HG03460 (cell line): ENCODE data around the gene NOP58.
"Not testable (repeated sequence)": the region's sequence is repeated elsewhere in the genome, so short reads cannot be mapped to it uniquely, and the experiment has no call there.

Source experiments
- ATAC-seq: cut with Tn5 transposase; IDR thresholded peaks from one replicate; pipeline ENCODE4 v1.9.1; 2021; ENCODE audit not compliant: unreplicated experiment

Gene NOP58, protein sequence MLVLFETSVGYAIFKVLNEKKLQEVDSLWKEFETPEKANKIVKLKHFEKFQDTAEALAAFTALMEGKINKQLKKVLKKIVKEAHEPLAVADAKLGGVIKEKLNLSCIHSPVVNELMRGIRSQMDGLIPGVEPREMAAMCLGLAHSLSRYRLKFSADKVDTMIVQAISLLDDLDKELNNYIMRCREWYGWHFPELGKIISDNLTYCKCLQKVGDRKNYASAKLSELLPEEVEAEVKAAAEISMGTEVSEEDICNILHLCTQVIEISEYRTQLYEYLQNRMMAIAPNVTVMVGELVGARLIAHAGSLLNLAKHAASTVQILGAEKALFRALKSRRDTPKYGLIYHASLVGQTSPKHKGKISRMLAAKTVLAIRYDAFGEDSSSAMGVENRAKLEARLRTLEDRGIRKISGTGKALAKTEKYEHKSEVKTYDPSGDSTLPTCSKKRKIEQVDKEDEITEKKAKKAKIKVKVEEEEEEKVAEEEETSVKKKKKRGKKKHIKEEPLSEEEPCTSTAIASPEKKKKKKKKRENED

DNA sequence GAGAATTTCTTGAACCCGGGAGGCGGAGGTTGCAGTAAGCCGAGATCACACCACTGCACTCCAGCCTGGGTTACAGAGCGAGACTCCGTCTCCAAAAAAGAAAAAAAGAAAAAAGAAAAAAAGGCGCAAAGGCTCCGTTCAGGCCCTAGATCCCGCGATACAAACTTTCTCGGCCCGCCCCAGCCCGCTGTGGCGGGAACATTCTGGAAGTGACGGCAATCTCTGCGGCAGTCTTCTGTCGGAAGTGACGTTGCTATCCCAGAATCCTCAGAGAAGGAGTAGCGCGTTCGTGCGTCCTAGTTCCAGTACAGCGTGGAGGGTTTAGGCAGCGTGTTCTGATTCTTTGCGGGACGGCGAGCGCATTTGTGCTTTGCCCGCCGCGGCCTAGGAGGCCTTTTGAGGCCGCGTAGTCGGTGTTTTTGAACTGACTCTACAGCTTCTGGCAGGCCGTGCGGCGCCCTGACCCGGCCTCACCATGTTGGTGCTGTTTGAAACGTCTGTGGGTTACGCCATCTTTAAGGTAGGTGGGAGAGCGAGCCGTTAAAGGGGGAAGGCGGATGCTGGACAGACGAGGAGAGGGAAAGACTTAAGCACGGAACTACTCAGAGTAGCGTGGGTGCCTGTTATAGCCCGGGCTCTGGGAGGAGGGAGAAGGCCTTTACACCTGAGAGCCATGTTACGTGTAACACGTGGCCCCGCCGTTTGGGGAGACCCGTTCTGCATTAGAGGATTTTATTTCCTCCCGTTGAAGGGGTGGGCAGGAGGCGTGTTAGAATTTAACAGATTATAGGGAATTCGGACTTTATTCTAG lies at the start of gene NOP58:
TSS of gene NOP58 (plus strand) at position 297 of the 811 bp plus-strand sequence. CDS start at position 476, 179 bp downstream.
- ATAC-seq: peak; percentile 76

DNA sequence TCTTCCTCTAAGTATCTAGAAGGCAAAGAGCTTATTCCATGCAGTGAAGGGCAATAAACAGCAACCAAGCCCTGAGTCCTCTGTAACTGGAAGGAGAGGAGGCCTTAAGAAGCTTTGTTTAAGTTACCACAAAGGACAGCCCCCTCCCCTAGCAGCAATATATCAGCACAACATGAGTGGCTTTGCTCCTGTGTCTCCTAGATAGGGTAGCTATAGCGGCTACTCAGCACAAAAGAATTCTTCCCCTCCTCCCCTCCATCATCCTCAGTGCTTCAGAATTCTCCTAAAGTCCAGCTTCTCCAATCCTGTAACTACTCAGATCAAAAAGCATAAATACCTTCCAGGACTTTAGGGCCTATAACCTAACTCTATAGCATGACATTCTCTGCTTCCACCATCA lies 43.7 kb upstream of the NOP58 start:
- ATAC-seq: no peak

DNA sequence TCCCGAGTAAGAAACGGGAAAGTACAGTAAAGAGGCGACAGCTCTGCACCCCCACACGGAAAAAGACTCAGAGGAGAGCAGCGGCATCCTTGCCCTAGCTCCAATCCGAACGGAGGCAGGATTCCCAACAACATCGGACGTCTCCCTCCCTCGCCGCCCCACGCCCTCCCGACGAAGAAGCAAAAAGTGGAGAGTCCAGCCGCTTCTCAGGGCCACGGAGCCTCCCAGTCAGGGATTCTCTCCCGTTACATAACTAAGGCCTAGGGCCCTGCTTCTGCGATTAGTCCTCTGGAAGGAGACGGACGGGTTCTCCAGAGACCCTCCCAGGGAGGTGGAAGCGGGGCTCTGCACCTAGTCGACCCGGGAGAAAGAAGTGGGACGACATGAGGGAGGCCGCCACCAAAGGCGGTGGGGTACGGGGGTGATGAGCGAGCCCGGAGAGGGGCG lies 27.8 kb upstream of the NOP58 start:
- ATAC-seq: peak; percentile 31

DNA sequence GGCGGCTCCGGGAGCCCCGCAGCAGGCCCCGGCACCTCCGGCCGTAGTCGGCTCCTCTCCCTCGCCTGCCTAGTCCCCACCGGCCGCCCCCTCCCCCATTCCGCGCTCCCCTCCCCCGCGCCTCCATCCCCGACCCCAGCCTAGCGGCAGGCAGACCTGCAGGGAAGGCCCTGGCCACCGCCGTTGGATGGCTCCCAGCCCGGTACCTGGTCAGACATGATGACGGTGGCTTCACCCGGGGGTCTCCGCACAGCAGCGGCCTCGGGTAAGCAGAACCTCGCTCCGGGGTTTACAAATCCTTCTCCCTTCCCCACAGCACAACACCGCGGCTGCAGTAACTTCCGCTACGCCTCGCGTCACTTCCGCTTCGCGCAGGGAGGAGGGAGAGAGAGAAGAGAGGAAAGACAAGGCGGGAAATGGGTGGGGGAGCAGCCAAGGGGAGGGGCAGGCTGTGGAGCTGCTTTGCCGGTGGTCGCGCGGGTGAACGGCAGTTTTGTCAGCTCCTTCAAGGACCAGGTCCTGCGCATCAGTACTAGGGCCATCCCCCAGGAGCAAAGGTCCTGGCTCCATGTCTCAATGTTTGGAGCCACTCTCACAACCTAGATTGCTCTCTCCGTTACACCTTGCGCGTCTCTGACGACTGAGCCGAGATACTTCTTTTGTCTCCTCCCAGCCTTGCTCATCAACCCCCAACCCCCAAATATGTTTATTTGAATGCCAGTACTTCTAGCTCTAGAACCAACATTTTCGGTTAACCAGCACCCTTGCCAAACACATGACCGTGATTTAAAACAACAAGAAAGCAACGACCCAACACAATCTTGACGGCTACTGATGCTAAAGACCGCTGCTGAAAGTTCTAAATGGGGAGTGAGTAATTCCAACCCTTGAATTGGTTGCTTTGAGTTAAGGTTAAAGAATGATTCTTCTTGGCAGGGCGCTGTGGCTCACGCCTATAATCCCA lies 27.0 kb upstream of the NOP58 start, which contains the start of gene SUMO1:
TSS of gene SUMO1 (minus strand) at position 364 of the 964 bp plus-strand sequence. CDS start at position 218, 146 bp downstream.
- ATAC-seq: peak; percentile 97

DNA sequence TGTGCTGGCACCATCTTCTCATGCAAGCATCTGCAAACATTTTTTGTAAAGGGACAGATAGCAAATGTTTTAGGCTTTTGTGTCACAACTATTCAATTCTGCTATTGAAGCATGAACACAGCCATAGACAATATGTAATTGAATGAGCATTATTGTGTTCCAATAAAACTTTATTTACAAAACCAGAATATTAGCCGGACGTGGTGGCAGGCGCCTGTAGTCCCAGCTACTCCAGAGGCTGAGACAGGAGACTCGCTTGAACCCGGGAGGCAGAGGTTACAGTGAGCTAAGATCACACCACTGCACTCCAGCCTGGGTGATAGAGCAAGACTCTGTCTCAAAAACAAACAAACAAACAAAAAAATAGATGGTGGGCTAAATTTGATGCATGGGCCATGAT lies 17.9 kb upstream of the NOP58 start:
- not testable (repeated sequence) for ATAC-seq

DNA sequence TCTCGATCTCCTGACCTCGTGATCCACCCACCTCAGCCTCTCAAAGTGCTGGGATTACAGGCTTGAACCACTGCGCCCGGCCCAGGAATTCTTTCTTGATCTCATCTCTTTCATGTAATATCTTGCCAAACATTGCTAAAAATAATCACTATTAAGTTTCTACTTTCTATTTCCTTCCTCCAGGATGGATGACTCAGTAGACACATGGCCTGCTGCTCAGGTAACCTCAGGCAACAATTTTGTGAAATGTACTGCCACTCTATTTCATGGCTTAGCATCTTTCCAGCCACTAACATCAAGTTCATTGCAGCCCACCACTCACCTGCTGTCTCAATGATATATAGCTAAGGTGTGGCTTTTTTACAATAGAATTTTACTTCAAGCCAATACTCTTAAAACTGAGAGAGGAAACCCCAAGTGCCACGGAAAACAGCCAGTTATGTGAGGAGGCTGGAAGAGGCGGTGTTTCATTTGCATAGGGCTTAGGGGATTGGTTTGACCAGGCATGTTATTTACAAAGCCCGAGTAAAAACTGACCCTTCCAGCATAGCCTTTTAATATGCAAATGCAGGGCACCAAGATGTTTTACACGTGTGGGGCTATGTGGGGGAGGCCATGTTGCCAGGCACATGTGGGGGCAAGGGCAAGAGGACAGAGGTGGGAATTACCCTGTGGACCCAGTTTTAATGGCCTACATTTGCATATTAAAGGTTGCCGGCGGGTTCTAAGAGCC lies 15.9 kb upstream of the NOP58 start:
- ATAC-seq: no peak

DNA sequence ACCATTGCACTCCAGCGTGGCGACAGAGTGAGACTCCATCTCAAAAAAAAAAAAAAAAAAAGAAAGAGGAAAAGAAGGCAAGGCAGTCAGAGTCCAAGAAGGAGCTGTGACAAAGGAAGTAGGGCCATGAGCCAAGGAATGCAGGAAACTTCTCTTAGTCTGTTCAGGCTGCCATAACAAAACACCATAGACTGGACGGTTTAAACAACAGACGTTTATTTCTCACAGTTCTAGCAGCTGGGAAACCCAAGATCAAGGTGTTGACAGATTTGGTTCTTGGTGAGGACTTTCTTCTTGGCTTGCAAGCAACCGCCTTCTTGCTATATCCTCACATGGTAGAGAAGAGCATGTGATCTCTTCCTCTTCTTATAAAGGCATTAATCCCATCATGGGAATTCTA lies 14.1 kb upstream of the NOP58 start:
- no peak for ATAC-seq

DNA sequence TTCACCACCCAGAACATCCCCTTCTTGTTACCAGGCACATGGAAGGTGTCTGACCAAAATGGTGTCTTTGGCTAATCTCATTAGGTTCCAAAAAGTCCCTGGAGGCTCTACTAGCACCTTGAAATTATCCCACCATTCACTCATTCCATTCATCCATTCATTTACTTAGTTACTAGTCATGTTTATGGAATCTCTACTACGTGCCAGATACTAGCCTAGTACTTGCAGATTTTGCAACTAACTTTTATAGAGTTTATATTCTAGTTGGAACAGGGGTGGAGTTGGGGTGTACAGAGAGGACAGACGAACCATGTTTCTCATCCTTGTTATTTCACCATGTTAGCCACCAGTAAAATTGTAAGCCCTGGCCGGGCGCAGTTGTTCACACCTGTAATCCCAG lies 4.0 kb upstream of the NOP58 start:
- no peak for ATAC-seq

DNA sequence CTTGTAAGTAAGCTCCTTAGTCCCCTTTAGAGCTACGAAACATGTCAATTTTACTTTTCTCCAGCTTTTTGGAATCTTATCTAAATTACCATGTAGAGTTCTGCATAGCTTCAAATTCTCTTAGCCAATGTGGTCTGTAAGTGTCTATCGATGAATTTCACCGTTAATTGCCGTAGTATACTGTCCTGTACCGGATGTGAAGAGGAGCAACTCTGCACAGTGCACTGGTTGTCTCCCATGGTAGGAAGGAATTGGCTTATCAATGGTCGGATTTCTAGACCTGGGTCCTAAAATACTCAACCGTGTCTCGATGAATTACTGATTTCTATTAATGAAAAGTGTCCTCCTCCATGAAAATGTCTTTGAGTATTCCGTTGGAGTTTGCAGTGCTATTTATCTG lies 1.9 kb downstream of the NOP58 start:
- peak; percentile 28 for ATAC-seq

DNA sequence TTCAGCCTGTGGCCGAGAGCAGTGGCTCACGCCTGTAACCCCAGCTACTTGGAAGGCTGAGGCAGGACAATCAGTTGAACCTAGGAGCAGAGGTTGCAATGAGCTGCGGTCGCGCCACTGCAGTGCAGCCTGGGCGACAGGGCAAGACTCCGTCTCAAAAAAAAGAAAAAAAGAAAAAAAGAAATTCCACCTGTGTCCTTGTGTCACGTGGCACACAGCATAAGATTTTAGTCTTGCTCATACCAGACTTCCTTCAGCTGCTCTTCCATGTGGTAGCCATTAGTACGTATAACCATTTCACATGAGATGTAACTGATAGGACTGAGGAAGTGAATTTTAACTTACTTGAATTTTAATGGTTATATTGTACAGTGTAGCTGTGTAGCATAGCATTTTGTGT lies 4.0 kb downstream of the NOP58 start:
- no peak for ATAC-seq

DNA sequence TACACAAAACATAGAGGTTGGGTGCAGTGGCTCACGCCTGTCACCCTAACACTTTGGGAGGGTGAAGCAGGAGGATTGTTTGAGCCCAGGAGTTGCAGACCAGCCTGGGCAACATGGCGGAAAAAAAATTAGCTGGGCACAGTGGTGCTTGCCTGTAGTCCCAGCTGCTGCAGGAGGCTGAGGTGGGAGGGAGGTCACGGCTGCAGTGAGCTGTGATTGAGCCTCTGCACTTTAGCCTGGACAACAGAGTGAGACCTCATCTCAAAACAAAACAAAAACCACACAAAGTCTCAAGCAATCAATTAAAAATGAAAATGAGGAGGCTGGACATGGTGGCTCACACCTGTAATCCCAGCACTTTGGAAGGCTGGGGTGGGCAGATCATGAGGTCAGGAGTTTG lies 4.9 kb downstream of the NOP58 start:
- no peak for ATAC-seq

DNA sequence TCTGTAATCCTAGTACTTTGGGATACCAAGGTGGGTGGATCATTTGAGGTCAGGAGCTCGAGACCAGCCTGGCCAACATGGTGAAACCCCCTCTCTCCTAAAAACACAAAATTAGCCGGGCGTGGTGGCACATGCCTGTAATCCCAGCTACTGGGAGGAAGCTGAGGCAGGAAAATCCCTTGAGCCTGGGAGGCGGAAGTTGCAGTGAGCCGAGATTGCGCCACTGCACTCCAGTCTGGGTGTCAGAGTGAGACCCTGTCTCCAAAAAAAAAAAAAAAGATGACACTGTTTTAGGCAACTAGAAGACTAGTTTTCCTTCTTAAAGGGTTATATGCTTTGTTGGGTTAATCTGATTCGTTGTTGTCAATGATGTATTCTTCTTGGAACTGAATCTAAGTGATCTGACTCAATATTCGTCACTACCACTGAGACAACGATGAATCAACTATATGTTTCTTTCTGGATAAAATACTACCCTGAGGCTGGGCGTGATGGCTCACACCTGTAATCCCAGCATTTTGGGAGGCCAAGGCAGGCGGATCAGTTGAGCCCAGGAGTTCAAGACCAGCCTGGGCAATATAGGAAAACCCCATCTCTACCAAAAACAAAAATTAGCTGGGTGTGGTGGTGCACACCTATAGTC lies 10.6 kb downstream of the NOP58 start:
- ATAC-seq: not testable (repeated sequence)

DNA sequence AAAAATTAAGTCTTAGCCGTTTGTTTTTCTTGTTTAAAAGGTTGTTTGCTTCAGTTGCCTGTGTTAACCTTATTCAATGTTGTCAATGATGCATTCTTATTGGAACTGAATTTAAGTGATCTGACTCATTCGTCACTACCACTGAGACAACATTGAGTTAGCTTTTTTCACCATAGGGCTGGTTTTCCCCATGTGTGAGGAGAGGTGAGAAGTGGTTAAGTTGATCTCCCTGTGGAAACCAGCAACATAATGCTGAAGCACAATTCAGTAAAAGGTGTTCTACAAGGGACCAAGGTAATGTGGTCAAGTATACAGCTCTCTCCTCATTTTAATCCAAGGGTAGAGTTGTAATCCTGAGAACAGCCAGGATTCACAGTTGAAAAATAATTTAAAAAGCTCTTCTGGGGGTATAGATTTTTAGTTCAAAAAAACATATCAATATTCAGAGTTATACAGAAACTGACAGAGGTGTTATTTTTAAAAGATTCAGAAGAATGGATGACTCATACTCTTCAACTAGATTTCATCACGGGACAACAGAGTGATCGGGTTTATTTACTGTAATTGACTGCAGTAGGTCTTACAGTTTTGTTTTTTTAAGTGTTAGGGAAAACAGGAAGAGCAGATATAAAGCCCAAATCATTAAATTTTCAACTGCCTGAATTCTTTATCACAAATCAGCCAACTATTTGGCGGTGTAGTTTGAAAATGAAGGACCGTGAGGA lies 12.6 kb downstream of the NOP58 start:
- ATAC-seq: peak; percentile 62

DNA sequence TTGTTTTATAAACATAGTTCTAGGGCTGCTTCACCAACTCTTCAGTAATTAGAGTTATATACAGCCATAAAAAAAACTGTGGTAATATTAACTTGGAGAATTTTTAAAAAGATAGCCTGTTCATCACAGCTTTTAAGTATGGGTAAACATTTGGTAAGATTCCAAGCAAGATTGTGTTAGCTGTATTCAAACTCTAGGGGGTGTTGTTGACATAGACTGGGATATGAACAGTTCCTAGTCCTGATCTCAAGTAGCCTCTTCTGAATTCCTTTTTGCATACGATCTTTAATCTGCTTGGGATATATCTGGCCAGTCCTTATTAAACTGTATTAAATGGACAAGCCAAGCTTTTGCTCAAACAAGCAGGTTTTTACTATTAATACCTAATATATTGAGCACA lies 13.4 kb downstream of the NOP58 start:
- no peak for ATAC-seq

DNA sequence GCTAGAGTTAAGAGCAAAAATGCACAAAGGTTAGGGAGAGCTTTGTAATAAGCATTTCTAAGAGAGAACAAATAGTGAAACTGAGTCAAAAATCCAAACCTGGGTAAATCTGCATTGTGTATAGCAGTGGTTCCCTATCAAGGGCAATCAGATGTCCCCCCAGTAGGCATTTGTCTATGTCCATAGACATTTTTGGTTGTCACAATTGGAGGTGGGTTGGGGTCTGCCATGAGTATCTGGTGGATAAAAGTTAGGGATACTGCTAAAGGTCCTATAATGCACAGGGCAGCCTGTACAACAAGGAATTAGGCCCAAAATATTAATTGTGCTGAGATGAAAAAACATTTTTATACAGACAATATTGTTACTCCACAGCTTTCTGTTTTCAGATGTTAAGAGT lies 21.0 kb downstream of the NOP58 start:
- ATAC-seq: no peak

DNA sequence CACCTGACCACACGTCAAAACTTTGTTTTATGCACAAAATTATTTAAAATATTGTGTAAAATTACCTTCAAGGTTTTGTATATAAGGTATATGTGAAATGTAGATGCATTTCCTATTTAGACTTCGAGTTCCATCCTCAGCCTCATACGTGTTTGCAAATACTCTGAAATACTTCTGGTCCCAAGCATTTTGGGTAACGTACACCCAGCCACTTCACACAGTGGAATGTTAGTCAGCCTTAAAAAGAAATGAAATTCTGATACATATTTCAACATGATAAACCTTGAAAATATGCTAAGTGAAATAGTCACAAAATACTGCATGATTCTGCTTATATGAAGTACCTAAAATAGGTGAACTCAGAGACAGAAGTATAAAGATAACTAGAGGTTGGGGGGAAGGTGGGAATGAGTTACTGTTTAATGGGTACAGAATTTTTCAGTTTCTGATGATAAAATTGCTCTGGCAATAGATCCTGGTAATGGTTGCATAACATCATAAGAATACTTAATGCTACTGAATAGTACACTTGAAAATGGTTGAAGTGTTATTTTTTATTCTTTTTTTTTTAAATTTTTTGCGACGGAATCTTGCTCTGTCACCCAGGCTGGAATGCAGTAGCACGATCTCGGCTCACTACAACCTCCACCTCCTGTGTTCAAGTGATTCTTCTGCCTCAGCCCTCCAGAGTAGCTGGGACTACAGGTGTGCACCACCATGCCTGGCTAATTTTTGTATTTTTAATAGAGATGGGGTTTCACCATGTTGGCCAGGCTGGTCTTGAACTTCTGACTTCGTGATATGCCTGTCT lies 24.0 kb downstream of the NOP58 start:
- ATAC-seq: no peak

DNA sequence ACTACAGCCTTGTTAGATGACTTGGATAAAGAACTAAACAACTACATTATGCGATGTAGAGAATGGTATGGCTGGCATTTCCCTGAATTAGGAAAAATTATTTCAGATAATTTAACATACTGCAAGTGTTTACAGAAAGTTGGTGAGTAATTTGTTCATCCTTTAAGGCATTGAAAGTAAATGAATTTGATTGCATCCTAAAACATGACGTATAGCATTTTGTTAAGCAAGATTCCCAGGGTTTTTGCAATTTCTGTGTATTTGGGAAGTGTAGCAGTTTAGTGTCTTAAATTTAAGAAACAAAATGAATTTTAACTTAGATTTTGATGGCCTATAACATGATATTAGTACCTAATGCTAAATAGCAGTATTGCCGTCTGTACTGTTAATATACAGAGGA lies 24.8 kb downstream of the NOP58 start:
- no peak for ATAC-seq

DNA sequence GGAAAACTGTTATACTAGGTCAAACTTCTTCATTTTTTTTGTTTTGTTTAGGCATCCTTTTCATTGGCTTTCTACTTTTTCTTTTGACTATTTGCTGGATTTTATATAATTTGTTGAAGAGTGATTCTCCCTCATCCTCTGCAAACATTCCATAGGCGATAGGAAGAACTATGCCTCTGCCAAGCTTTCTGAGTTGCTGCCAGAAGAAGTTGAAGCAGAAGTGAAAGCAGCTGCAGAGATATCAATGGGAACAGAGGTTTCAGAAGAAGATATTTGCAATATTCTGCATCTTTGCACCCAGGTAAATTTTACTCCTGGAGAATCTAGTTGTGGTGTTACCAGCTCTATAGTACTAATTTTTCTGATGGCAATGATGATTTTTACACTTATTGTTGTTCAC lies 25.4 kb downstream of the NOP58 start:
- no peak for ATAC-seq
